GM18507 (cell line): ENCODE data around the gene ABHD17A.
"Not testable (repeated sequence)": the region's sequence is repeated elsewhere in the genome, so short reads cannot be mapped to it uniquely, and the experiment has no call there.

Experiments
- DNase-seq: peaks from one replicate; pipeline ENCODE4 v3.0.0; 2011; ENCODE audit warnings: low read depth; ENCODE audit not compliant: insufficient read length; ENCODE audit errors: extremely low spot score
- FAIRE-seq: peaks from 2 replicates; lab custom pipeline; 2011; peaks lifted over from hg19 to GRCh38; lab: Jason Lieb, UNC

Gene ABHD17A

DNA sequence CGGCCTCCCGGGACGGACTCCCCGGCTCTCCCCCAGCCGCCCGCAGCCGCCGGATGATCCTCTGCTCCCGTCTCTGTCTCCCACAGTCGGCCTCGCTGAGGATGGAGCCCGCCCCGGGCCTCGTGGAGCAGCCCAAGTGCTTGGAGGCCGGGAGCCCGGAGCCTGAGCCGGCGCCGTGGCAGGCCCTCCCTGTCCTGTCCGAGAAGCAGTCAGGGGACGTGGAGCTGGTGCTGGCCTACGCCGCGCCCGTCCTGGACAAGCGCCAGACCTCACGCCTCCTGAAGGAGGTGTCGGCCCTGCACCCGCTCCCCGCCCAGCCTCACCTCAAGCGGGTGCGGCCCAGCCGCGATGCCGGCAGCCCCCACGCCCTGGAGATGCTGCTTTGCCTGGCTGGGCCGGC lies 26.7 kb upstream of the ABHD17A start:
- DNase-seq: no peak

DNA sequence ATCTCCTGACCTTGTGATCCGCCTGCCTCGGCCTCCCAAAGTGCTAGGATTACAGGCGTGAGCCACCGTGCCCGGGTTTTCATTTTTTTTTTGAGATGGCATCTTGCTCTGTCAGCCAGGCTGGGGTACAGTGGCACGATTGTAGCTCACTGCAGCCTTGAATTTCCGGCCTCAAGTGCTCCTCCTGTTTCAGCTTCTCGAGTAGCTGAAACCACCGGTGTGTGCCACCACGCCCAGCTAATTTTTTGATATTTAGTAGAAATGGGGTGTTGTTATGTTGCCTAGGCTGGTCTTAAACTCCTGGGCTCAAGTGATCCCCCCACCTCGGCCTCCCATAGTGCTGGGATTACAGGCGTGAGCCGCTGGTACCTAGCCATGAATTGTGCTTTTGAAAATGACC lies 25.8 kb upstream of the ABHD17A start:
- DNase-seq (no peak), FAIRE-seq (peak; percentile 50)

More for the DNA sequence above, 26.7 kb upstream of the ABHD17A start:
- FAIRE-seq: no peak

DNA sequence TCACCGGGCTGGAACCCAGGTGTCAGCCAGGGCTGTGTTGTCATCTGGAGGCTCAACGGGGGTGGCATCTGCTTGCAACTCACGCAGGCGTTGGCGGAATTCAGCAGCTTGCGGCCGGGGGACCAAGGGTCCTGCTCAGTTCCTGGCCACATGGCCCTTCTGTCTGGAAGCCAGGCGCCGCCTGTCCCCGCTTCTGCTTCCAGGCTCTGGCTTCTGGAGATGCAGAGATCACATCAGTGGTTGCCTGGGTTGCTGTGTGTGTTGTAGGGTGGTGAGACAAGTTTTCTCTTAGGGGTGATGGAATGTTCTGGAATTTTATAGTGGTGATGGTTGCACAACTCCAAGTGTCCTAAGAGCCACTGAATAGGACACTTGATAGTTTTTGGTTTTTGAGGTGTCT lies 24.9 kb upstream of the ABHD17A start:
- FAIRE-seq (no peak), DNase-seq (no peak)

DNA sequence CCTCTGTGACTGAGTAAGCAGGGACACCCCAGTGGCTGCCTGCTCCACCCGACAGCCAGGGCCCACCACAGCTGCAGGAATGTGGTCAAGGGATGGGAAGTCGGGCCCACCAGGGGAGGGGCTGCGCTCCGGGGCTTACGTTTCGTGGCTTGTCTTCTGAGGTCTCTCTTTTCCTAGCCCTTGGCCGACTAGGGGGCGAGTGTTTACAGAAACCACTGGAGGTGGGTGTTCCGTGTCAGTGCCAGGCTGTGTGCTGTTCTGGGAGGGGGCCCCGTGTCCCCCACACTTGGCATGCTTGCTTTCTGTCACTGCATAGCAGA lies 24.4 kb upstream of the ABHD17A start:
- FAIRE-seq: no peak

DNA sequence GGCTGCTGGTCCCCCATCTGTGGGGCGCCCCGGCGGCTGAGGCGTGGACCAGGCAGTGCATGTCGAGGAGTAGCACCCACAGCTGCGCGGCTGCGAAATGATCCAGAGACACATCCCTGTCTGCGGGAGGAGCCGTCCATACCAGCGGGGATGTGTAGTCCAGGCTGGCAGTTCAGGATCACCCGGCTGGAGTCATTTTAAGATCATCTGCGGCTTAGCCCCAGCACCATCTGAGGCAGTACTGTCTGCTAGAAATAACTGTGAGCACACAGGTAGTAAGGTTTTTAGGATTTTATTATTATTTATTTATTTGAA lies 23.0 kb upstream of the ABHD17A start:
- no peak for FAIRE-seq

More for the DNA sequence above, 24.4 kb upstream of the ABHD17A start:
- no peak for DNase-seq

DNA sequence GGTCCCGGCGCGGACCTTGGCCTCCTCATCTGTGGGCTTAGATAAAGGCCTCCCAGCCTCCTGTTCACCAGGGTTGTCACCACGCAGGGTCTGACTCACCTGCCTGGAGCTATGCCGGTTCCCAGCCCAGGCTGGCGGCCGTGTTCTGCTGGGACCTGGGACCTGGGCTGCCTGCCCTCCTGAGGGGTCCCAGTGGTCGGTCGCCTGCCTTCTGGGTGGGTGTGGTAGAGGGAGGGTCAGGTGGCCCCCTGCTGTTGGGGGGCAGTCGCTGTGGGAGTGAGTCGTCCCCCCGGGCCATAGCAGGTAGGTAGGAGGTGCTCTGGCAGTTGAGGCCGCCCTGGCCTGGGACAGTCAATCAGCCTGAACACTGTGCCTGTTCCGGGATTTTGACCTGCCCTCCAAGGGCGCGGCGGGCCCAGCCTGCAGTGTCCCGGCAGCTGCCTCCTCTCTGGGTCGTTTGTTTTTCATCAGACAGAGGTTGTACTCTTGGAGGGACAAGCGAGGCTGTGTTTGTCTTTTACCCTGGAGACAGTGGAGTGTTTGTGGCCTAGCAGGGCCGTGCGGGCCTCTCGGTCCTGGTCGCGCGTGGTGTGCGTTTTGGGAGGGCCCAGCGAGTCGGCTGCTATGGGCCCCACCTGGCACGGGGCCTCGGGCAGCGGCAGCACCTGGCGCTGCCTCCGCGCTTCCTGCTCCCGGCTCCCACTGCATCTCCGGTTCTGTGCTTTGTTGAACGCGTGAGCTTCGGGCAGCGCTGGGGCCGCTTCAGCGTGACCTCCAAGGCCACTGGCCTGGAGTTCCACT lies 22.5 kb upstream of the ABHD17A start:
- FAIRE-seq: no peak
- DNase-seq: no peak

More for the DNA sequence above, 23.0 kb upstream of the ABHD17A start:
- no peak for DNase-seq

DNA sequence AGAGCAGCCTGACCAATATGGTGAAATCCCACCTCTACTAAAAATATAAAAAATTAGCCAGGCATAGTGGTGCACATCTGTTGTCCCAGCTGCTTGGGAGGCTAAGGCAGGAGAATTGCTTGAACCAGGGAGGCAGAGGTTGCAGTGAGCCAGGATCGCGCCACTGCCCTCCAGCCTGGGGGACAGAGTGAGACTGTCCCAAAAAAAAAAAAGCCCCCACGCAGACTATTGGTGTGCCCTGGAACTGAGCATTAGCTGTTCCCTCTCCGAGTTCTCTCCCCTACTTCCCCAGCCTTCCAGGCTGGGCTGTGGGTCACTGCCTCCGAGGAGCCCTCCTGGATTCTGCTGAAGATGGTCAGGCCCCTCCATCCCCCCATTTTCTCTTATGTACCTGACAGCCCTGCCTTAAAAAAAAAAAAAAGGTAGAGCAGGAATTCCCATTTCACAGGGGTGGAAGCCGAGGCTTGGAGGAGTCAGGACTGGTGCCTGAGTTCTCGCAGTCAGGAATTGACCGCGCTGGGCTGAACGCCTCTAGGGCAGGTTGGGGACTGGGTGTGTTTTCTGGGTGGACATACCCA lies 21.8 kb upstream of the ABHD17A start:
- FAIRE-seq: no peak

DNA sequence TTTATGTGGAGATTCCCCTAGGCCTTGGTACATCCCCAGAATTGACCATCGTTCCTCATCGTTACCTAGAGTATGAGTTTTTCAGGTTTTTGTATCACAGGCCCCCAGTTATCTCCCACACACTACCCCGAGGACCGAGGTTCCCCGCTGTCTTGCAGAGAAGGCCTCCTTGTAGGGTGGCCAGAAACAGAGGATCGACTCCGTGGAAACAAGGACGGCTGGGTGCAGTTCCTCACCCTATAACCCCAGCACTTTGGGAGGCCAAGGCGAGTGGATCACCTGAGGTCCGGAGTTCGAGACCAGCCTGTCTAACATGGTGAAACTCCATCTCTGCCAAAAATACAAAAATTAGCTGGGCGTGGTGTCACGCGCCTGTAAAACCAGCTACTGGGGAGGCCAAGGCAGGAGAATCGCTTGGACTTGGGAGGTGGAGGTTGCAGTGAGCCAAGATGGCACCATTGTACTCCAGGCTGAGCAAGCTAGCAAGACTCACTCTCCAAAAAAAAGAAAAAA lies 20.6 kb upstream of the ABHD17A start:
- FAIRE-seq (peak; percentile 5), DNase-seq (no peak)

More for the DNA sequence above, 21.8 kb upstream of the ABHD17A start:
- no peak for DNase-seq

DNA sequence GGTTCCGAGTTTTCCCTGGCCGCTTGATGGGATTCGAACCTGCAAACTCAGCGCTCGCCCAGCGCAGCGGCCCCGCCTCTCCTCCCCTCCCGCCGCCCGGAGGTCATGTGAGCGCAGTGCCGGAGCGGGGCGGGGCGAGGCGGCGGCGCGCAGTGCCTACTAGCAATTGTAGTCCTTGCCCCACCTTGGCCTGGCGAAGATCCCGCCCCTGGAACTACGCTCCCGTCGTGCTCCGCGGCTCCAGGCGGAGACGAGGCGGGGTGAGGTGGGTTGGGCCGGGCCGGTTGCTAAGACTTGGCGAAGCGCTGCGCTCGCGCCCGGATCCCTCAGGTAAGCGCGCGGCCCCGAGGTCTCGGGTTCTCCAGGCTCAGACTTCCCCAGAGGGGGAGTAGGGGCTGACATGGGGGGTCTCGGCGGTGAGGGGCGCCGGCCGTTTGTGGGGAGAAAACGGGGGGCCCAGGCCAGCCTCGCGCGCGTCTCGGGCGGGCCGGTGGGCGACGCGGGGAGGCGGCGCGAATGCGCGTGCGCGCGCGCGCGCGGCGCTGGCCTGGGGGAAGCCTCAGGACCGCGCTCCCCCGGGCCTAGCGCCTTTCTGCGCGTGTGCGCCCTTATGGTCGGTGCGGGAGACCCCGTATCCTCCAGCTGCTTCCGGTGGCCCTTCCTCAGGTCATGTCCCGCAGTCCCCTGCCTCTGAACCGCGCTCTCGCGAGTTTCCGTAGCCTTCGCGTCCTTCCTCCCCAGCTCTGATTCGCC lies 20.0 kb upstream of the ABHD17A start, which contains the start of the genes ADAT3 and SCAMP4:
Gene ADAT3 (plus strand): TSS at position 290 of the 753 bp plus-strand sequence. CDS start 6,649 bp downstream, outside the sequence.
Gene SCAMP4 (plus strand): TSS at position 290 of the 753 bp plus-strand sequence. CDS start 9,621 bp downstream, outside the sequence.
- FAIRE-seq (peak; percentile 99), DNase-seq (peak; percentile 88)

DNA sequence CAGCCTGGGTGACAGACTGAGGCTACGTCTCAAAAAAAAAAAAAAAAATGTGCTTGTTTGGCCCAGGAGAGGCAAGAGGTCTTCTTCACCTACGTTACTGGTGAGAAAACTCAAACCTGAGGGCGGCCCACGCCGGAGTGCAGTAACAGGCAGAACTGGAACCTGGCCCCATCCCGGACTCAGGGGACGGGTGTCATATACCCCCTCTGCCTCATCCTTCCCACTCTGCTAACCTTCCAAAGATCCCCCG lies 19.5 kb upstream of the ABHD17A start:
- FAIRE-seq (no peak), DNase-seq (no peak)

DNA sequence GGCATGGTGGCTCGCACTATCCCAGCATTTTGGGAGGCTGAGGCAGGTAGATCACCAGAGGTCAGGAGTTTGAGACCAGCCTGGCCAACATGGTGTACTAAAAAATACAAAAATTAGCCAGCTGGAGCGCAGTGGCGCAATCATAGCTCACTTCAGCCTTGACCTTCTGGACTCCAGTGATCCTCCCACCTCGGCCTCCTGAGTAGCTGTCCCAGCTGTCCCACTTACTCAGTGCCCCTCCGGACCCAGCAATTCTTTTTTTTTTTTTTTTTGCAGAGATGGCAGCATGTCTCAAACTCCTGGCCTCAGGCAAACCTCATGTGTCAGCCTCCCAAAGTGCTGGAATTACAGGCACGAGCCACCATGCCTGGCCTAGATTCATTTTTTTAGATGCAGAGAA lies 17.6 kb upstream of the ABHD17A start:
- DNase-seq (no peak), FAIRE-seq (no peak)

DNA sequence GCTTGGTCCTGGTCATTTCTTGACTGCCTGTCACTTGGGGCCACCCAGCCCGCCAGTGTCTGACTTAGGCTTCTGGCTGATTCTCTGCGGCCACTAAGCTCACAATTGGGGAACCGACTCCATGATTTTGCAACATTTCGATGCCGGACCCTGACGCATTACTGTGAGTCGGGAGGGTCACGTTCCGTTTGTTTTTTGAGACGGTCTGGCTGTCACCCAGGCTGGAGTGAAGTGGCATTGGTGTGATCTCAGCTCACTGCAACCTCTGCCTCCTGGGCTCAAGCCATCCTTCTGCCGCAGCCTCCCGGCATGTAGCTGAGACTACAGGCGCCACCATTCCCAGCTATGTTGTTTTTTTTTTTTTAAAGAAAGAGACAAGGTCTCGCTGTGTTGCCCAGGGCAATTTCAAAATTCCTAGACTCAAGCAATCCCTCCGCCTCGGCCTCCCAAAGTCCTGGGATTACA lies 16.7 kb upstream of the ABHD17A start:
- no peak for DNase-seq
- no peak for FAIRE-seq

DNA sequence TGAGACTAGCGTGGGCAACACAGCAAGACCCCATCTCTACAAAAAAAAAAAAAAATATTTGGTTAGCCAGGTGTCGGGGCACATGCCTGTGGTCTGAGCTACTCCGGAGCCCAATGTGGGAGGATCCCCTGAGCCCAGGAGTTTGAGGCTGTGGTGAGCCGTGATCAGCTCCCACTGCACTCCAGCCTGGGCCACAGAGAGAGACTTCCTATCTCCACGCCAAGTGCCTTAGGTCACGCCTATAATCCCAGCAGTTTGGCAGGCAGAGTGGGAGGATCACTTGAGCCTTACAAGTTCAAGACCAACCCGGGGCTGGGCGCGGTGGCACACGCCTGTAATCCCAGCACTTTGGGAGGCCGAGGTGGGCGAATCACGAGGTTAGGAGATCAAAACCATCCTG lies 11.2 kb upstream of the ABHD17A start:
- DNase-seq: no peak
- FAIRE-seq: peak; percentile 33

DNA sequence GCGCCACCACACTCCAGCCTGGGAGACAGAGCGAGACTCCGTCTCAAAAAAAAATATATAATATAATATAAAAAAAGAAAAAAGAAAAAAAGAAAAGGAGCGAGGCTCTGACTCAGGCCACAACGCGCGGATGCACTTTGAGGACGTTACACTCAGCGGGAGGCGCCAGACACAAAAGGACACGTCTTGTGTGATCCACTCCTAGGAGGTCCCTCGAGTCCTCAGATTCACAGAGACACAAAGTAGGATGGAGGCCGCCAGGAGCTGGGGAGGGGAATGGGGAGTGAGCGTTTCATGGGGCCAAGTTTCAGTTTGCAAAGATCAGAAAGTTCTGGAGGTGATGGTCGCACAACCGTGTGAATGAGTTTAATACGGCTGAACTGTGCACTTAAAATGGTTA lies 8.5 kb upstream of the ABHD17A start:
- DNase-seq (no peak), FAIRE-seq (no peak)

DNA sequence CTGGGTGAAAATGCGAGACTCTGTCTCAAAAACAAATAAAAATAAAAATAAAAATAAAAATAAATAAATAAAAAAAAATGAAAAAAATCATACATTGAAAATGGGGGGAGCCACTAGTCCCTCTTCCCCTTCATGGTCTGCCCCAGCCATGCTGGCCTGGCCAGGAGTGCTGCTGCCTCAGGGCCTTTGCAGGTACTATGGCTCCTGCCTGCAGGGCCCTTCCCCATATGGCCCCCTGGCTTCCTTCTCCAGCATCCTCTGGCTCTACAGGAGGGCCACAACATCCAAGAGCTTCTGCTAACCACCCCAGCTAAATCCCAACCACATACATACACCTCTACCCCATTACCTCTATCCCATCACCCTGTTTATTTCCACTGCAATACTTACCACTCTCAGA lies 4.6 kb upstream of the ABHD17A start:
- DNase-seq (no peak), FAIRE-seq (no peak)

DNA sequence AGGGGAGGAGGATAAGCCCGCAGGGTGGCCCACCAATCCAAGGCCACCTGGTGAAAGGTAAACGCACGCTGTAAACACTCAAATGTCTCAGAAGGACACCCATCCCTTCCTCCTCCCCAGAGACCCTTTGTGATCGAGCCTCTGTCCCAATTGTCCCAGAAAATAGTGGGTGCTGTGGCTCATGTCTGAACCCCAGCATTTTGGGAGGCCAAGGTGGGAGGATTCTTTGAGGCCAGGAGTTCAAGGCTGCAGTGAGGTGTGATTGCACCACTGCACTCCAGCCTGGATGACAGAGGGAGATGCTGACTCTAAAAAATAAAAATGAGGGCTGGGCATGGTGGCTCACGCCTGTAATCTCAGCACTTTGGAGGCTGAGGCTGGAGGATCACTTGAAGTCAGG lies 3.1 kb upstream of the ABHD17A start:
- no peak for FAIRE-seq

DNA sequence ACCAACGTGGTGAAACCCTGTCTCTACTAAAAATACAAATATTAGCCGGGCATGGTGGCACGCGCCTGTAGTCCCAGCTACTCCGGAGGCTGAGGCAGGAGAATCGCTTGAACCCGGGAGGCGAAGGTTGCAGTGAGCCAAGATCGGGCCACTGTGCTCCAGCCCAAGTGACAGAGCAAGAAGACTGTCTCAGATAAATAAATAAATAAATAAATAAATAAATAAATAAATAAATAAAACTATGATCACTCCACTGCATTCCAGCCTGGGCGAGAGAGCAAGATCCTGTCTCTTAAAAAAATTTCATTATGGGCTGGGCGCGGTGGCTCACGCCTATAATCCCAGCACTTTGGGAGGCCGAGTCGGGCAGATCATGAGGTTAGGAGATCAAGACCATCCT lies 1.1 kb upstream of the ABHD17A start:
- FAIRE-seq, DNase-seq: not testable (repeated sequence)

More for the DNA sequence above, 3.1 kb upstream of the ABHD17A start:
- no peak for DNase-seq

DNA sequence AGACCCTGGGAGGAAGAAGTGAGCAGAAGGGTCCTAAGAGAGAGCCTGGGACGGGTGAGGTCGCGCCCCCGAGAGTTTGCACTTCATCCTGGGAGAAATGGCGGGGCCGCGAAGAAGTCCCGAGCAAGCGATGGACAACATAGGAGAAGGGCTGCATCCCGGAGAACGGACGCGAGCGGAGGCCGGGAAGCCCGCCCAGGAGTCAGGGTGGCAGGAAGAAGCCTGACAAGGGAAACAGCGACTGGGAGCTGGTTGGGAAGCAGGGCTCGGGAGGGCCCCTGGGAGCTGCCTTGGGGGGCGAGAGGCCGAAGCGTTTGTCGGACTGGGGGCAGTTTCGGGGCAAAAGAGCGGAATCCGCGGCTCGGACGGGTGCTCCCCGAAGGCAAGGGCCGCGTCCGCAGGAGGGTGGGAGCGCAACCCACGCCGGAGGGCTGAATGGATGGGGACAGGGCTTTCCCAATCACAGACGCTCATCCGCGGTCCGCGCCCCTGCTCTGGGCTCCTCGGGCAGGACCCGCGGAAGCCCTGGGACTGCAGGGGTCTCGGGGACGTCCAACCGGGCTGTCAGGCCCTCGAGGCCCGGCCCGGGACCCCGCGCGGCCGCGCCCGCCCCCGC lies 469 bp downstream of the ABHD17A start:
- FAIRE-seq: no peak

DNA sequence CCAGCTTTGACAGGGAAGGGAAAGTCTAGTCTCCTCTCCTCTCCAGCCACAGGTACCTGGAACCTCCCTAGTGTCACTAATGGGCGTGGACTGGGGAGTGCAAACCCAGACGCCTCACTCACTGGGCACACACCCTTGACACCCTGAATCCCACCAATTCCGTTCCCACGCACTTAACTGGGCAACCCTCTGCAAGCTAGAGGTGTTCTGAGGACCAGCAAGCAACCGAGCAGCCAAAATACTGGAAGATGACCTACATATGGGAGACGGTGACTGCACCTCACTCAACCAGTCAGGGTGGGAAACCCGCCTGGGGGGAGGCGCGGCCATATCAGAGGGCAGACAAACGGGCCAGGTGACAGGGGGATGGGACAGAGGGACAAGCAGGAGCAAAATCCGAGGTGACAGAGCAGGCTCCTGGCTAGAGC lies 991 bp downstream of the ABHD17A start:
- FAIRE-seq (peak; percentile 73), DNase-seq (no peak)

More for the DNA sequence above, 469 bp downstream of the ABHD17A start:
- no peak for DNase-seq

DNA sequence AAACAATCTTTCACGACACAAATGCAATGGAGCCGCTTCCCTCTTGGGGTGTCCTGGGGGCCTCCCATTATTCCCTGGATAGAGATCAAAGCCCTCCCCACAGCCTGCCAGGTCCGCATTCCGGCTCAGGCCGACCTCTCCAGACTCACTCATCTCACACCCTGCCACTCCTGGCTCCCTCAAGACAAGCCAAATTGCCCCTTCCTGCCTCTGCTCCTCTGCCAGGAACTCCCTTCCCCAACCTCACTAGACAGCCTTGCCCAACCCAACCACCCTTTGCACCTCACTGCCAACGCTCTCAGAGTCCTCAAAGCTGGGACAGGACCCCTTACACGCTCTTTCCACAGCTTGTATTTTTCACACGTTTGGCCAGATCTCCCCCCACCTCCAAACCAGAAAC lies 1.5 kb downstream of the ABHD17A start:
- FAIRE-seq (no peak), DNase-seq (no peak)
